K562 (cell line): ENCODE data around the gene PRRT1. TPM values are rescaled to one million over a fixed set of nuclear protein-coding genes. Genes with fewer than 3 reads are reported as not detected.

Experiments used
- FOXP1 ChIP-seq: sonication (generic); formaldehyde crosslinking; IDR thresholded peaks from 2 replicates; pipeline ENCODE4 v1.8.0; 2022; ENCODE audit warnings: mild to moderate bottlenecking, missing genetic modification reagents
- KAT8 ChIP-seq: fragments of 450-650 bp; IDR thresholded peaks from 2 replicates; pipeline ENCODE4 v1.6.1; 2016; ENCODE audit warnings: low read depth, mild to moderate bottlenecking
- MIER1 ChIP-seq: fragments of 450-650 bp; IDR thresholded peaks from 2 replicates; pipeline ENCODE4 v1.6.1; 2016; ENCODE audit warnings: antibody characterized with exemption, mild to moderate bottlenecking, low read depth
- NRF1 ChIP-seq, 2 experiments: fragments of 450-650 bp; IDR thresholded peaks in 1 of 2; conservative IDR thresholded peaks in 1 of 2; 2 replicates each; pipeline ENCODE4 v1.6.1; 2014; ENCODE audit warnings: mild to moderate bottlenecking in 2 of 2
- PPARD ChIP-seq: fragments of 250-450 bp; sonication (Bioruptor Pico); IDR thresholded peaks from 2 replicates; pipeline ENCODE4 v1.8.0; 2022; ENCODE audit warnings: inconsistent platforms, mild to moderate bottlenecking, moderate library complexity
- PTTG1 ChIP-seq: fragments of 450-650 bp; IDR thresholded peaks from 2 replicates; pipeline ENCODE4 v1.6.1; 2016; ENCODE audit warnings: low read depth, mild to moderate bottlenecking, missing genetic modification characterization, missing compliant biosample characterization
- SMAD4 ChIP-seq: fragments of 250-450 bp; sonication (Bioruptor Pico); conservative IDR thresholded peaks from 2 replicates; pipeline ENCODE4 v1.8.0; 2021; ENCODE audit warnings: inconsistent platforms, mild to moderate bottlenecking, moderate library complexity
- SMARCC2 ChIP-seq: fragments of 450-650 bp; IDR thresholded peaks from 2 replicates; pipeline ENCODE4 v1.6.1; 2017; ENCODE audit warnings: antibody characterized with exemption, moderate library complexity, mild to moderate bottlenecking, low read depth
- SRSF1 ChIP-seq: fragments of 200-400 bp; formaldehyde crosslinking; IDR thresholded peaks from 2 replicates; pipeline ENCODE4 v1.6.1; 2017; ENCODE audit warnings: mild to moderate bottlenecking, low read depth, low read length, moderate library complexity
- TCF7 ChIP-seq: sonication (generic); IDR thresholded peaks from 2 replicates; pipeline ENCODE4 v1.6.1; 2016; ENCODE audit warnings: antibody characterized with exemption, borderline replicate concordance
- ZNF174 ChIP-seq: fragments of 250-450 bp; sonication (Bioruptor Pico); IDR thresholded peaks from 2 replicates; pipeline ENCODE4 v1.4.0; 2020; ENCODE audit warnings: mild to moderate bottlenecking
- ZNF561 ChIP-seq: fragments of 450-650 bp; formaldehyde crosslinking; conservative IDR thresholded peaks from 2 replicates; pipeline ENCODE4 v1.4.0; 2020; ENCODE audit warnings: mild to moderate bottlenecking, moderate library complexity
- ZNF584 ChIP-seq: fragments of 200-800 bp; sonication (Bioruptor generic); IDR thresholded peaks from 2 replicates; pipeline ENCODE4 v1.6.1; 2016; ENCODE audit warnings: low read depth, mild to moderate bottlenecking, missing genetic modification characterization, missing compliant biosample characterization
- polyA plus RNA-seq, 8 experiments: library from polyadenylated mRNA; depleted of rRNA in 4 of 8; stranded (reverse) in 5 of 8; unstranded in 3 of 8; fragments of >200 nt; fragmentation: Nextera tagmentation in 2 of 8; fragmentation: Illumina TruSeq in 1 of 8; extraction: Ambion mirVana in 2 of 8; extraction: Trizol in 1 of 8; gene quantifications; 2 replicates each; pipeline versions ENCODE4 v1.2.1 to v1.2.3, GENCODE V29; 2011 to 2014; ENCODE audit warnings: inconsistent platforms in 1 of 8, missing spikeins in 1 of 8
- total RNA-seq, 7 experiments: library from RNA; depleted of rRNA in 6 of 7; stranded (reverse); fragments of >200 nt in 6 of 7; fragmentation: Illumina TruSeq in 2 of 7; extraction: Trizol in 2 of 7; gene quantifications; 2 replicates each; pipeline versions ENCODE4 v1.2.1 to v1.2.3, GENCODE V29; 2011 to 2021; ENCODE audit warnings: low replicate concordance in 1 of 7
- TF ChIP-seq, protein P1 (sequence below): fragments of 250-450 bp; sonication (Bioruptor Pico); IDR thresholded peaks from 2 replicates; pipeline ENCODE4 v1.4.0; 2020; ENCODE audit warnings: mild to moderate bottlenecking, moderate library complexity
- TF ChIP-seq, protein P2 (sequence below): fragments of 200-800 bp; sonication (Bioruptor generic); IDR thresholded peaks from 2 replicates; pipeline ENCODE4 v1.6.1; 2017; ENCODE audit warnings: missing genetic modification characterization, missing compliant biosample characterization
- TF ChIP-seq, protein P3 (sequence below): fragments of 450-650 bp; formaldehyde crosslinking; IDR thresholded peaks from 2 replicates; pipeline ENCODE4 v1.4.0; 2020; ENCODE audit warnings: mild to moderate bottlenecking, mixed read lengths
- TF ChIP-seq, protein P4 (sequence below): fragments of 250-450 bp; sonication (Bioruptor Pico); IDR thresholded peaks from 2 replicates; pipeline ENCODE4 v1.5.1; 2021; ENCODE audit warnings: mild to moderate bottlenecking
- TF ChIP-seq, protein P5 (sequence below), 2 experiments: fragments of 450-650 bp in 1 of 2; sonication (generic) in 1 of 2; formaldehyde crosslinking in 1 of 2; IDR thresholded peaks in 1 of 2; conservative IDR thresholded peaks in 1 of 2; 2 replicates each; pipeline versions ENCODE4 v1.6.1 to v1.8.1; 2016 to 2023; ENCODE audit warnings: mild to moderate bottlenecking in 2 of 2, moderate library complexity in 2 of 2, inconsistent platforms in 1 of 2, missing genetic modification reagents in 1 of 2

PRRT1 gene
- total and polyA plus RNA-seq, 9 of the 15 experiments (the other 6 are each of a cell fraction or from before 2014, with no cell fraction given) = 0.14 to 3.5 (median 0.41) TPM

DNA sequence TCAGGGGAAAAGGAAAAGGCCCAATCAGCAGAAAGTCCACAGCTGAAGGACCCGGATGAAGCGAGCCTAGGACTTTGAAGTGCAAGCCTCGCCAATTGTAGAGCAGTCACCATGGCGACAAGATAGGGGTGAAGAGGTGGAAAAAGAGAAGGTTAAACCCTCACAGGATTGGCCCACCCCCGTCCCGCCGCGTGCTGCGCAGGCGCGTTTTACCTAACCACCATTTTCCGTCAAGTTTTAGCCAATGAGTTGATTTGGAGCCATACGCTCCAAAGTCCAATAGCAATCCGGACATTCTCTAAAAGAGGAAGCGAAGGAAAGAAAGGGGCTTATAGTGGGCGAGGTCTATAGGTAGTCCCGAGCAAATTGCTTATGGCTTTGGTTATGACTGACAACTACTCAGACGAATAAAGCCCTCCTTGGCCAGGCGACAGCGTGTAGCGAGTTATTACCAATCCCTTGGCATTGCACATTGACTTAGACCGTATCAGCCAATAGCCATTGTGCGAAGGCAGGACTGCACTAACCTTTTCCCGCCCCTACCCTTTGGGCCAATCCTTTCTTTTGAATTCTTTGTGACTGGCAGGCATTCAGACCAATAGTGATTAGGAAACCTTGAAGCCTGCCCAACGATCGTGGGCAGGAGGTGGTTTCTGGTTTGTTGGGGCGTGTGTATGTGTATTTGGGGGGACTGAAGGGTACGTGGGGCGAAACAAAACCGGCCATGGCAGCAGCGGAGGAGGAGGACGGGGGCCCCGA is 26.2 kb upstream of the PRRT1 start, which contains the start of gene RNF5 (continued):
- TF ChIP-seq SRSF1 (no peak), TCF7 (peak; percentile 88; the same call in 1 of the 2 replicates), ZNF584 (CRISPR knock-in tag) (no peak), ZNF174 (CRISPR knock-in tag) (no peak), KAT8 (no peak), MIER1 (no peak), PTTG1 (tag) (no peak), SMARCC2 (no peak), NRF1 (conservative IDR thresholded peaks at IDR 0.05 in 1 of 2, IDR thresholded peaks at IDR 0.05 in 1 of 2) (peak; percentile 97), PPARD (CRISPR knock-in tag) (no peak), FOXP1 (CRISPR knock-in tag) (no peak), SMAD4 (CRISPR knock-in tag) (no peak), ZNF561 (CRISPR knock-in tag) (no peak)
- TF ChIP-seq, protein P1, sequence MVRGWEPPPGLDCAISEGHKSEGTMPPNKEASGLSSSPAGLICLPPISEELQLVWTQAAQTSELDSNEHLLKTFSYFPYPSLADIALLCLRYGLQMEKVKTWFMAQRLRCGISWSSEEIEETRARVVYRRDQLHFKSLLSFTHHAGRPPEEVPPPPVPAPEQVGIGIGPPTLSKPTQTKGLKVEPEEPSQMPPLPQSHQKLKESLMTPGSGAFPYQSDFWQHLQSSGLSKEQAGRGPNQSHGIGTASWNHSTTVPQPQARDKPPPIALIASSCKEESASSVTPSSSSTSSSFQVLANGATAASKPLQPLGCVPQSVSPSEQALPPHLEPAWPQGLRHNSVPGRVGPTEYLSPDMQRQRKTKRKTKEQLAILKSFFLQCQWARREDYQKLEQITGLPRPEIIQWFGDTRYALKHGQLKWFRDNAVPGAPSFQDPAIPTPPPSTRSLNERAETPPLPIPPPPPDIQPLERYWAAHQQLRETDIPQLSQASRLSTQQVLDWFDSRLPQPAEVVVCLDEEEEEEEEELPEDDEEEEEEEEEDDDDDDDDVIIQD (CRISPR knock-in tag) = no peak
- TF ChIP-seq, protein P2, sequence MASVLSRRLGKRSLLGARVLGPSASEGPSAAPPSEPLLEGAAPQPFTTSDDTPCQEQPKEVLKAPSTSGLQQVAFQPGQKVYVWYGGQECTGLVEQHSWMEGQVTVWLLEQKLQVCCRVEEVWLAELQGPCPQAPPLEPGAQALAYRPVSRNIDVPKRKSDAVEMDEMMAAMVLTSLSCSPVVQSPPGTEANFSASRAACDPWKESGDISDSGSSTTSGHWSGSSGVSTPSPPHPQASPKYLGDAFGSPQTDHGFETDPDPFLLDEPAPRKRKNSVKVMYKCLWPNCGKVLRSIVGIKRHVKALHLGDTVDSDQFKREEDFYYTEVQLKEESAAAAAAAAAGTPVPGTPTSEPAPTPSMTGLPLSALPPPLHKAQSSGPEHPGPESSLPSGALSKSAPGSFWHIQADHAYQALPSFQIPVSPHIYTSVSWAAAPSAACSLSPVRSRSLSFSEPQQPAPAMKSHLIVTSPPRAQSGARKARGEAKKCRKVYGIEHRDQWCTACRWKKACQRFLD (CRISPR knock-in tag) = no peak
- TF ChIP-seq, protein P3, sequence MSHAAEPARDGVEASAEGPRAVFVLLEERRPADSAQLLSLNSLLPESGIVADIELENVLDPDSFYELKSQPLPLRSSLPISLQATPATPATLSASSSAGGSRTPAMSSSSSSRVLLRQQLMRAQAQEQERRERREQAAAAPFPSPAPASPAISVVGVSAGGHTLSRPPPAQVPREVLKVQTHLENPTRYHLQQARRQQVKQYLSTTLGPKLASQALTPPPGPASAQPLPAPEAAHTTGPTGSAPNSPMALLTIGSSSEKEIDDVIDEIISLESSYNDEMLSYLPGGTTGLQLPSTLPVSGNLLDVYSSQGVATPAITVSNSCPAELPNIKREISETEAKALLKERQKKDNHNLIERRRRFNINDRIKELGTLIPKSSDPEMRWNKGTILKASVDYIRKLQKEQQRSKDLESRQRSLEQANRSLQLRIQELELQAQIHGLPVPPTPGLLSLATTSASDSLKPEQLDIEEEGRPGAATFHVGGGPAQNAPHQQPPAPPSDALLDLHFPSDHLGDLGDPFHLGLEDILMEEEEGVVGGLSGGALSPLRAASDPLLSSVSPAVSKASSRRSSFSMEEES (CRISPR knock-in tag) = no peak
- TF ChIP-seq, protein P4, sequence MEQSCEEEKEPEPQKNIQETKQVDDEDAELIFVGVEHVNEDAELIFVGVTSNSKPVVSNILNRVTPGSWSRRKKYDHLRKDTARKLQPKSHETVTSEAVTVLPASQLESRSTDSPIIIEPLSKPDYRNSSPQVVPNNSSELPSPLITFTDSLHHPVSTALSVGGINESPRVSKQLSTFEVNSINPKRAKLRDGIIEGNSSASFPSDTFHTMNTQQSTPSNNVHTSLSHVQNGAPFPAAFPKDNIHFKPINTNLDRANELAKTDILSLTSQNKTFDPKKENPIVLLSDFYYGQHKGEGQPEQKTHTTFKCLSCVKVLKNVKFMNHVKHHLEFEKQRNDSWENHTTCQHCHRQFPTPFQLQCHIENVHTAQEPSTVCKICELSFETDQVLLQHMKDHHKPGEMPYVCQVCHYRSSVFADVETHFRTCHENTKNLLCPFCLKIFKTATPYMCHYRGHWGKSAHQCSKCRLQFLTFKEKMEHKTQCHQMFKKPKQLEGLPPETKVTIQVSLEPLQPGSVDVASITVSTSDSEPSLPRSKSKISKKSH (CRISPR knock-in tag) = no peak
- TF ChIP-seq, protein P5, sequence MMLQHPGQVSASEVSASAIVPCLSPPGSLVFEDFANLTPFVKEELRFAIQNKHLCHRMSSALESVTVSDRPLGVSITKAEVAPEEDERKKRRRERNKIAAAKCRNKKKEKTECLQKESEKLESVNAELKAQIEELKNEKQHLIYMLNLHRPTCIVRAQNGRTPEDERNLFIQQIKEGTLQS (IDR thresholded peaks at IDR 0.05) = no peak
- TF ChIP-seq, protein P5 (CRISPR knock-in tag; conservative IDR thresholded peaks at IDR 0.05) = peak; percentile 75
